Activated CD4-positive, alpha-beta T cell treated with anti-CD3 and anti-CD28 coated beads, Interleukin-2, amount 10 ng/mL, durations not matched to agents 7 days and 5 days (primary cell): ENCODE results near the gene MACROH2A1. TPM values are rescaled to one million over a fixed set of nuclear protein-coding genes. Genes with fewer than 3 reads are reported as not detected.

Experiments
- CTCF ChIA-PET: fragments of 350-600 bp; sonication (Branson Sonifier 250); formaldehyde crosslinking; loops from one replicate; lab custom pipeline; 2021; ENCODE audit warnings: antibody characterized with exemption; lab: Charles Lee
- POLR2A ChIA-PET: fragments of 350-600 bp; sonication (Branson Sonifier 250); formaldehyde crosslinking; loops from one replicate; lab custom pipeline; 2021; ENCODE audit warnings: antibody characterized with exemption; lab: Charles Lee
- DNase-seq: peaks from one replicate; pipeline ENCODE4 v3.0.0-alpha.2; 2020
- H3K27ac Mint-ChIP-seq: one replicate; pipeline ENCODE4 v1.8.0; 2021; ENCODE audit warnings: mild to moderate bottlenecking, moderate library complexity, mixed read lengths
- H3K27me3 Mint-ChIP-seq: one replicate; pipeline ENCODE4 v1.8.0; 2021; ENCODE audit warnings: mixed read lengths
- H3K36me3 Mint-ChIP-seq: one replicate; pipeline ENCODE4 v1.8.0; 2021; ENCODE audit warnings: low read depth, mixed read lengths
- H3K4me1 Mint-ChIP-seq: one replicate; pipeline ENCODE4 v1.8.0; 2021; ENCODE audit warnings: mixed read lengths
- H3K4me3 Mint-ChIP-seq: one replicate; pipeline ENCODE4 v1.8.0; 2021; ENCODE audit warnings: mild to moderate bottlenecking, moderate library complexity, mixed read lengths
- H3K9me3 Mint-ChIP-seq: one replicate; pipeline ENCODE4 v1.8.0; 2021; ENCODE audit warnings: mixed read lengths
- total RNA-seq, 2 experiments: library from RNA; stranded (reverse); gene quantifications; one replicate each; pipeline ENCODE4 v1.2.3, GENCODE V29; 2021

Gene MACROH2A1
- total RNA-seq, 2 experiments from 2014 or later: 287 to 297 TPM

GRCh38 chr5:135339189-135339588 lies 59.8 kb downstream of the MACROH2A1 start:
- H3K27me3 Mint-ChIP-seq: no peaks in the 10 kb centered on the region
- no peak for DNase-seq
- H3K9me3 Mint-ChIP-seq: no peaks in the 10 kb centered on the region
- no peak overlapping the region for H3K4me3 Mint-ChIP-seq
- H3K27ac Mint-ChIP-seq: peak overlapping the region; percentile 25
- POLR2A ChIA-PET: no interaction called here
- CTCF ChIA-PET: interaction anchor here (0.6 kb wide), 1 partner anchor 880 kb away, joined by 4 read pairs; no protein-coding TSS in a partner anchor
- H3K36me3 Mint-ChIP-seq: peaks cover 44% of the 10 kb centered on the region
- peaks cover 4% of the 10 kb centered on the region for H3K4me1 Mint-ChIP-seq

DNA sequence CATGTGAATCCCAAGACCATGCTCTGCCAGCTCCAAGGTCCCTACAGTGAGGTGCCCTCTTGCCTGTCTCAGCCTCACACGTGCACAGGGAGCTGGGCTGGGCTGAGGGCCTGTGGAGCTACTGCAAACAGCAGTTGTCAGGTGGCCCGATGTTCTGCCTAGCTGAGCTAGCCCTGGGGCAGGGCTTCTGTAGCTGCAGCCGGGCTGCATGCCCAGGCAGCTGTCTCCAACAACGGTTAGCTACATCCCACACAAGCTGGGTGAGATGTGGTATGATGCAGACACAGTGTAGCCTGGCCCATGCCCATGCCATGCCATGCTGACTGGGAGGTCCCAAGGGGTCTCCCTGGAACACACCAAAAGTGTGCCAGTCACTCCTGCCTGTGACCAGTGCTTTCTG lies 62.0 kb downstream of the MACROH2A1 start:
- Mint-ChIP-seq H3K4me3 (no peak overlapping the region), H3K27ac (no peak overlapping the region), H3K27me3 (no peaks in the 10 kb centered on the region), H3K9me3 (no peaks in the 10 kb centered on the region), H3K4me1 (peaks cover 7% of the 10 kb centered on the region), H3K36me3 (peaks cover 30% of the 10 kb centered on the region)
- ChIA-PET POLR2A (no interaction called here), CTCF (interaction anchor here (1.5 kb wide), 1 partner anchor 12 kb away, joined by 3 read pairs; no protein-coding TSS in a partner anchor)
- DNase-seq: no peak

- Mint-ChIP-seq H3K4me3 (no peak overlapping the region), H3K4me1 (peaks cover 8% of the 10 kb centered on the region), H3K27me3 (no peaks in the 10 kb centered on the region), H3K27ac (peak overlapping the region; percentile 50), H3K9me3 (no peaks in the 10 kb centered on the region), H3K36me3 (peaks cover 32% of the 10 kb centered on the region)
- POLR2A ChIA-PET: no interaction called here
- CTCF ChIA-PET: interaction anchor here (1.7 kb wide), 1 partner anchor 10 kb away, joined by 5 read pairs; no protein-coding TSS in a partner anchor
- DNase-seq: no peak
Measured at GRCh38 chr5:135335031-135335828, 63.8 kb downstream of the MACROH2A1 start.

GRCh38 chr5:135333732-135334515 lies 65.1 kb downstream of the MACROH2A1 start:
- H3K9me3 Mint-ChIP-seq: no peaks in the 10 kb centered on the region
- H3K27ac Mint-ChIP-seq: no peak overlapping the region
- H3K36me3 Mint-ChIP-seq: peaks cover 27% of the 10 kb centered on the region
- peaks cover 12% of the 10 kb centered on the region for H3K4me1 Mint-ChIP-seq
- ChIA-PET CTCF (no interaction called here), POLR2A (no interaction called here)
- no peaks in the 10 kb centered on the region for H3K27me3 Mint-ChIP-seq
- no peak for DNase-seq
- no peak overlapping the region for H3K4me3 Mint-ChIP-seq

- Mint-ChIP-seq H3K36me3 (peaks cover 26% of the 10 kb centered on the region), H3K4me3 (no peak overlapping the region), H3K27ac (no peak overlapping the region), H3K4me1 (peaks cover 23% of the 10 kb centered on the region), H3K27me3 (no peaks in the 10 kb centered on the region), H3K9me3 (no peaks in the 10 kb centered on the region)
- CTCF ChIA-PET: interaction anchor here (1.9 kb wide), 1 partner anchor 9 kb away, joined by 6 read pairs; no protein-coding TSS in a partner anchor
- POLR2A ChIA-PET: no interaction called here
- DNase-seq: no peak
Measured at GRCh38 chr5:135332519-135333150, 66.4 kb downstream of the MACROH2A1 start.

DNA sequence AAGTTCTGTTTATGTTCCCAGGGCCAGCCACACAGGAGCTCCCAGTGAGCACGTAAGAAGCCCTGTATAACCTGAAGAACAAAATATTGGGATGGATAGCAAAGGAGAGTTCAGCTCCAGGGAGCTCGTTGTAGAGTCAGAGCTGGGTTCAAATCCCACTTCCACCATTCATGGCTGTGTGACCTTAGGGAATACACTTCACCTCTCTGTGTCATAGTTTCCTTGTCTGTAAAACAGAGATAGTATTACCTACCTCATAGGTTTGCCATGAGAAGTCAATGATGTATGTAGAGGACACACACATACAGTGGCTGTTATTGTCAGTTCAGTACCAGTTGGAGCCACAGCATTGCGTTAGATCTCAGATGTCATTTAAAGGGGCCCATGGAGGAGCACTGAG lies 67.4 kb downstream of the MACROH2A1 start:
- DNase-seq: no peak
- Mint-ChIP-seq H3K27me3 (no peaks in the 10 kb centered on the region), H3K36me3 (peaks cover 26% of the 10 kb centered on the region), H3K4me3 (no peak overlapping the region), H3K27ac (peak overlapping the region; percentile 38), H3K4me1 (peaks cover 24% of the 10 kb centered on the region), H3K9me3 (no peaks in the 10 kb centered on the region)
- CTCF ChIA-PET: interaction anchor here (1.9 kb wide), 1 partner anchor 8 kb away, joined by 6 read pairs; no protein-coding TSS in a partner anchor
- POLR2A ChIA-PET: no interaction called here

- Mint-ChIP-seq H3K27ac (no peak overlapping the region), H3K36me3 (peaks cover 26% of the 10 kb centered on the region), H3K4me1 (peaks cover 31% of the 10 kb centered on the region), H3K4me3 (no peak overlapping the region), H3K27me3 (no peaks in the 10 kb centered on the region), H3K9me3 (no peaks in the 10 kb centered on the region)
- DNase-seq: no peak
- POLR2A ChIA-PET: no interaction called here
- CTCF ChIA-PET: no interaction called here
Measured at GRCh38 chr5:135330798-135331096, 68.3 kb downstream of the MACROH2A1 start.

DNA sequence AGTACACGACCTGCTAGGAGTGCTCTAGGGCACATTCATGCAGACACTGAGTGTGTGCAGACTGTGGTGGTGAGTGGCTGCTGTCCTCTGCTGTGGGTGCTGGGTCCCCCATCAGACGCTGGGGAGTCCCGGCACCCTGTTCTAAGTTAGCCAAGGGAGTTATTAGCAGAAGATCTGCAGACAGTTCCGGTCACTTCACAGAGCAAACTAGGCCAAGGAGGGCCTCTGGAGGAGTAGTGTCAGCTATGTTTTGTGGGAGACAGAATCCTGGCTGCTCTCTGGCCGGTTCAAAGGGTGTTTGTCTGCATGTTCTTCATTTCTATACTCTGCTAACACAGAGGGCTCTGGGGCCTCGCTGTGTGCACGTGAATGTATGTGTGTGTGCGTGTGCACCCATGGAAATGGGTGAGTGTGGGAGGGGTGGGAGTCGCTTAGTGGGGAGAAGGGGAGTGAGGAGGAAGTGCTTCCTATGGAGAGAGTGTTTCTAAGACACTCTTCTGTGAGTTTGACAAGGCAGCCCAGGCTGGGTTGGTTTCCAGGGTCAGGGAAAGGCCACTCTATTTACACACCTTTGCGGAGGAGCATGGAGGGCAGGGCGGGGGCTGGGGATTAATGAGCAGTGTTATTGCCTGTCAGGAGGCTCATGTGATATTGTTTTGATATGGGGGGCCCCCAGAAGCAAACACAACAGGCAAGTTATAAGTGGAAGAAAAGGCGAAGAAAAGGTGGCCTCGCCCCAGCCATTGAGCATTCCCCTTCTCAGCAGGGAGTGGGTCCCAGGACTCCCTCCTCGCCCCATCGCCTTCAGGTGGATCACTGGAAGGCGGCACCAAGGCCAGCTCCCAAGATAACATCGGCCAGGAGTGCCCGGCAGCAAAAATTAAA lies 68.9 kb downstream of the MACROH2A1 start:
- ChIA-PET POLR2A (no interaction called here), CTCF (no interaction called here)
- H3K36me3 Mint-ChIP-seq: peaks cover 23% of the 10 kb centered on the region
- no peak overlapping the region for H3K4me3 Mint-ChIP-seq
- DNase-seq: no peak
- peaks cover 34% of the 10 kb centered on the region for H3K4me1 Mint-ChIP-seq
- no peaks in the 10 kb centered on the region for H3K27me3 Mint-ChIP-seq
- H3K27ac Mint-ChIP-seq: peak overlapping the region; percentile 43
- H3K9me3 Mint-ChIP-seq: no peaks in the 10 kb centered on the region

DNA sequence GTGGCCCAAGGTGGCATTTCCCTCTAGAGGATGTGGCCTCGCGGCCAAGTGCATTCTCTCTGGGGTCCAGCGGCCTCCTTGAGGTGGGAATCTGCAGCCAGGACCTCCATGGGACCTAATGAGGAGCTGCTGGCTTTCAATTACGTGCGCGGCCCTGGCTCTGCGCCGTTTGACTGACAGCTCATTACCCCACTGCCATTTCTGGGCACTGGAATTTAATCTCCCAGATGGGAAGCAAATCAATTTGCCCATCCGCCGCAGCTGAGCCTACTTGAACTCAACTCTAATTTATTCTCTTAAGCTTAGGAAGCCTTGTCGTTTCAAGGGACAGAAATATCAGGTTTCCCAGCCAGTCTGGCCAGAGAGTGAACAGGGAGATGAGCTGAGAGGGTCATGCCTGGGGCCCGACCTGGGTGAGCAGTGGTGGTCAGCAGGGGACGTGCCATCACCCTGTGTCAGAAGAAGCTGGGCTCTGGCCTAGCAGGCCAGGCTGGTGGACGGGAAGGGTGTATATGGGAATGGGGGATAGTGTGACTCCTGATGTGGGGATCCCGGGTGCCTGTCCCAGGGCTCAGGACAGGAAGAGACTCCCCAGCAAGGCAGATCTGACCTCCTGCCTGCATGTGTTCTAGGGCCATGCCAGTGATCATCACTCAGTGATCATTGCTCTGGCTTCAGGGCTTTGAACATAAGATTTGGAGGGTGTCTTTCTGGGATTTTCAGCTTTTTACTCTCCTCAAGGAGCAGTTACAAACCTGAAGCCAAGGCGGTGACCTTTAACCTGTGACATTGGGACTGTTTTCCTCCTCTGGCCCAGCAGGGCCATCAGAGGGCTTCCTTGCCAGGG lies 69.7 kb downstream of the MACROH2A1 start:
- H3K27ac Mint-ChIP-seq: peak overlapping the region; percentile 21
- no peak overlapping the region for H3K4me3 Mint-ChIP-seq
- no peaks in the 10 kb centered on the region for H3K9me3 Mint-ChIP-seq
- ChIA-PET CTCF (no interaction called here), POLR2A (interaction anchor here (0.6 kb wide), 1 partner anchor 412 kb away, joined by 3 read pairs; no protein-coding TSS in a partner anchor)
- H3K36me3 Mint-ChIP-seq: peaks cover 22% of the 10 kb centered on the region
- peaks cover 41% of the 10 kb centered on the region for H3K4me1 Mint-ChIP-seq
- H3K27me3 Mint-ChIP-seq: no peaks in the 10 kb centered on the region
- no peak for DNase-seq

DNA sequence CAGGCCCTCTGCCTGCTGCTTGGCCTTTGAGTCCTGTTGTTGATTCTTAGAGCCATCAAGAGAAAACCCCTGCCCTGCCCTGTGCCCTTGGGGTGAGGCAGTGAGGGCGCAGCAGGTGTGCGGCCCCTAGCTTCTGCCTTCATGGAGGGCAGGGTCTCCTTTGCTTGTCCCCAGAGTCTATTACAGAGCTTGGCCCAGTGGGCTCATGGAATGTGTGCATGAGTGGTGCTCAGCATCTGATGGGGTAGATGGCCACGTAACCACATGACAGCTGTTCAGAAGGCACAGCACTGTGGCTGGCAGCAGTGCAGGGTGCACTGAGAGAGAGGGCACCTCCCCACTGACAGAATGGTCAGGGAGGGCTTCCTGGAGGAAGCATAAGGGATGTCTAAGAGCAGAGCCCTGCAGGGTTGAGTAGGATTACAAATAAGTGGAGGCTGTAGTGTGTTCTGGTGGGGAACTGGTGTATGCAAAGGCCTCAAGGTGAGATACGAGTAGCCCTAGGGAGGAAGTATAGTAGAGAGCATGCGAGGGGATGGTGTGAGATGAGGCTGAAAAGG lies 70.8 kb downstream of the MACROH2A1 start:
- peaks cover 20% of the 10 kb centered on the region for H3K36me3 Mint-ChIP-seq
- H3K27ac Mint-ChIP-seq: peak overlapping the region; percentile 78
- peaks cover 49% of the 10 kb centered on the region for H3K4me1 Mint-ChIP-seq
- H3K27me3 Mint-ChIP-seq: no peaks in the 10 kb centered on the region
- H3K4me3 Mint-ChIP-seq: no peak overlapping the region
- CTCF ChIA-PET: interaction anchor here (1.3 to 1.4 kb wide), 2 partner anchors 17 to 137 kb away, joined by 3 to 4 read pairs; no protein-coding TSS in a partner anchor
- no peak for DNase-seq
- POLR2A ChIA-PET: no interaction called here
- H3K9me3 Mint-ChIP-seq: no peaks in the 10 kb centered on the region

DNA sequence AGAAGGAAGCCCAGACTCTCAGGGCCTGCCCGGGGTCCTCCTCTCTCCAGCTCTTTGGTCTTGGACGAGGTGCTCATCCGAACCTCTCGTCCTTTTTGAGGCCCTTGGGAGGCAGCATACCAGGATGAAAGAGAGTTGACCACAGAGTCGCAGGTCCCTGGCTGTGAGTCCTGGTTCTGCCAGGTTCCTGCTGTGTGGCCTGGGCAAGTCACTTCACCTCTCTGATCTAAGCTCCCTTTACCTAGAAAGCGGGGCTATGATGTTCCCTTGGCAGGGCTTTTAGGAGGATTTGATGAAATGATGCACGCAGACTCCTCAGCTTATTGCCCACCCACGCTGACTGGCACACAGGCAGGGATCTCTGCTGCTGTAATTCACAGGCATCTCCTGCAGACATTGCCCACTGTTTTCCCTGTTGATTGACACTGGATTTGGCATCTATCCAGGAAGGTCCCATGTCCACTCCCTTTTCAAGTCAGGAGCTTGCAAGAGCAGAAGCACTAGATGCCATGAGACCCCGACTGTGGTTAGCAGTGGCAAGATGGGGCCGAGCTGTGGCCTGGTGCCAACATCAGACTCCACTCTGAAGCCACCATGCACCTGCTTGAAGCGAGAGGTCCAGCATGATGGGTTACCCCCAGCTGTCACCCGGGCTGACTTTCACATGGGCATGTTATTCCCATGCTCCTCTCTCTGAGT lies 71.5 kb downstream of the MACROH2A1 start:
- ChIA-PET POLR2A (no interaction called here), CTCF (interaction anchor here (1.3 to 1.4 kb wide), 2 partner anchors 17 to 136 kb away, joined by 3 to 4 read pairs; no protein-coding TSS in a partner anchor)
- Mint-ChIP-seq H3K9me3 (no peaks in the 10 kb centered on the region), H3K27ac (peak overlapping the region; percentile 79), H3K36me3 (peaks cover 19% of the 10 kb centered on the region), H3K27me3 (no peaks in the 10 kb centered on the region), H3K4me3 (no peak overlapping the region), H3K4me1 (peaks cover 49% of the 10 kb centered on the region)
- no peak for DNase-seq
